ENCODE results near the gene PCDHGB2. TPM values are rescaled to one million over a fixed set of nuclear protein-coding genes. Genes with fewer than 3 reads are reported as not detected.

The PCDHGB2 gene
- total and polyA plus RNA-seq, 3 donors from 2014 or later = 1.5 to 20.4 (median 16.6) TPM

DNA sequence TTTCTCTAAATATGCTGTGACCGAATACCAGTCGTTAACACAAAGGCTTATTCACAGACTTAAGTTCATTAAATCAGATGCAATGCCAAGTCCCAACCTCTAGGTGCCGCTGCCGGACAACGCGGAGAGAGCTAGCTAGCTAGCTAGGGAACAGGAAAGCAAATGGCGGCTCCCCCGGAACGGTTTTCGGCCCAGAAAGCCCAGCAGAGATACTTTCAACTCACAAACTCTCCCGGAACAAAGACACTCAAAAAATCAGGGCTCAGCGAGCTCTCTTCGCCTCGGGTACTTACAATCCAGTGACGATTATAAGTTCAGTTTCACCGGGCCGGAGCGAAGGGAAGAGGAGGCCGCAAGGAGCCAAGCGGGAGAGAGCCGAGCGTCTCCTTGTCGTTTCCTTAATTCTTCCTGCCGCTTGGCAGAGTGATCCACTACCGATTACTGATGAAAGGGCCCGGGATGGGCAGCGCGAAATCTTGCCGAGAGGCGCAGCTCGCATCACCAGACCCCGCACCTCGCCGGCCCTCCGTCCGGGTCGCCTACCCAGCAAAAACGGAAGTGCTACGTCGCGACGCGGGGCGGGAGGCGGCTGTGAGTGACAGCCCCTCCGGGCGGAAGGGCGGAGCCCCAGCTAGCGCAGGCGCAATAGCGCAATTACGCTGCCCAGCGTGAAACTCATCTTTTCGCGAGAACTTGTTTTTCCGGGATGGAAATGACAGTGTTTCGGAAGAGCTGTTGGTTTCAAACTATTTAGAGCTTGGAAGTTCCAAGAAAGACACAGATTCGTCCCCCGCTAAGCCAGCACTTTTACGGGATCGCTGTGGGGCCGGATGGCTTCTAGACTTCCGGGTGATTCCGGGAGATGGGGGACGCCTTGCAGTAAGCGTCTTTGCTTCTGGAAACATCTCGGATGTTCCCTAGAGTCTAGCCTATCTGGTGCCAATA, 39.3 kb upstream of the PCDHGB2 start, which contains the start of gene TAF7:
TSS of gene TAF7 (minus strand) at position 560 of the 945 bp plus-strand sequence. CDS start 740 bp downstream, outside the sequence.
- no peaks in the 10 kb centered on the region for H3K27me3 ChIP-seq
- no peaks in the 10 kb centered on the region for H3K4me1 ChIP-seq
- TF ChIP-seq, protein P1, sequence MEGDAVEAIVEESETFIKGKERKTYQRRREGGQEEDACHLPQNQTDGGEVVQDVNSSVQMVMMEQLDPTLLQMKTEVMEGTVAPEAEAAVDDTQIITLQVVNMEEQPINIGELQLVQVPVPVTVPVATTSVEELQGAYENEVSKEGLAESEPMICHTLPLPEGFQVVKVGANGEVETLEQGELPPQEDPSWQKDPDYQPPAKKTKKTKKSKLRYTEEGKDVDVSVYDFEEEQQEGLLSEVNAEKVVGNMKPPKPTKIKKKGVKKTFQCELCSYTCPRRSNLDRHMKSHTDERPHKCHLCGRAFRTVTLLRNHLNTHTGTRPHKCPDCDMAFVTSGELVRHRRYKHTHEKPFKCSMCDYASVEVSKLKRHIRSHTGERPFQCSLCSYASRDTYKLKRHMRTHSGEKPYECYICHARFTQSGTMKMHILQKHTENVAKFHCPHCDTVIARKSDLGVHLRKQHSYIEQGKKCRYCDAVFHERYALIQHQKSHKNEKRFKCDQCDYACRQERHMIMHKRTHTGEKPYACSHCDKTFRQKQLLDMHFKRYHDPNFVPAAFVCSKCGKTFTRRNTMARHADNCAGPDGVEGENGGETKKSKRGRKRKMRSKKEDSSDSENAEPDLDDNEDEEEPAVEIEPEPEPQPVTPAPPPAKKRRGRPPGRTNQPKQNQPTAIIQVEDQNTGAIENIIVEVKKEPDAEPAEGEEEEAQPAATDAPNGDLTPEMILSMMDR (IDR thresholded peaks at IDR 0.05) = peak; percentile 77 to 89 (median 88)
- TF ChIP-seq POLR2A (IDR thresholded peaks at IDR 0.05) = peak; percentile 94
- no peaks in the 10 kb centered on the region for H3K36me3 ChIP-seq (ENCODE audit: low read depth, missing control alignments)
- H3K4me3 ChIP-seq = peak within 1 kb of the TSS; percentile 84 to 91
- WGBS, 2 donors = 1 to 2% methylated on average over 33 to 67 of the region's 67 CpGs
- H3K9me3 ChIP-seq = no peaks in the 10 kb centered on the region
- peak; percentile 95 for DNase-seq
- peak within 1 kb of the TSS; percentile 97 to 99 for H3K27ac ChIP-seq
- intact Hi-C loops (cut with DNase I; ENCODE audit: low total_unique reads) = no loop called here

DNA sequence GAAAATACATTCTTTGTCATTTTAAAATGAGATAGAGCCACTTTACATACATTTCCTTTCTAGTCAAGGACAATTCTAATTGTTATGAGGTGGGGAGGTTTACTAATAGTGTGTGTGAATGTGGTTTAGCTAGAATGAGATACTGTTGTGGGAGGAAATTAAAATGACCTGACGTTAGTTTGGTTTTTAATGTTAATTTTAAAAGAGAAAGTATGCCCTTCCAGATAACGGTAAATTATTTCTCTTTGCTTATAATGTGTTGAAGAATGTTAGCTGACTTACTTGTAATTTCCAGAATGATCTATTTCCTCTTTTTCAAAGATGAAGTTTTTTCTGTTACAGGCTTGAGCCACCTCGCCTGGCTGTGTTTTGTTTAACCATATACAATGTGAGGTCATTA, 37.5 kb upstream of the PCDHGB2 start:
- H3K4me1 ChIP-seq = no peaks in the 10 kb centered on the region
- TF ChIP-seq POLR2A (IDR thresholded peaks at IDR 0.05) = no peak
- TF ChIP-seq, protein P1 (IDR thresholded peaks at IDR 0.05) = no peak
- no peak overlapping the region for H3K4me3 ChIP-seq
- H3K36me3 ChIP-seq (ENCODE audit: low read depth, missing control alignments) = no peaks in the 10 kb centered on the region
- no peak overlapping the region for H3K27ac ChIP-seq
- H3K9me3 ChIP-seq = no peaks in the 10 kb centered on the region
- WGBS, 2 donors = 80 to 89% methylated on average over 3 of the region's 3 CpGs
- H3K27me3 ChIP-seq = no peaks in the 10 kb centered on the region
- DNase-seq = no peak
- intact Hi-C loops (cut with DNase I; ENCODE audit: low total_unique reads) = no loop called here

DNA sequence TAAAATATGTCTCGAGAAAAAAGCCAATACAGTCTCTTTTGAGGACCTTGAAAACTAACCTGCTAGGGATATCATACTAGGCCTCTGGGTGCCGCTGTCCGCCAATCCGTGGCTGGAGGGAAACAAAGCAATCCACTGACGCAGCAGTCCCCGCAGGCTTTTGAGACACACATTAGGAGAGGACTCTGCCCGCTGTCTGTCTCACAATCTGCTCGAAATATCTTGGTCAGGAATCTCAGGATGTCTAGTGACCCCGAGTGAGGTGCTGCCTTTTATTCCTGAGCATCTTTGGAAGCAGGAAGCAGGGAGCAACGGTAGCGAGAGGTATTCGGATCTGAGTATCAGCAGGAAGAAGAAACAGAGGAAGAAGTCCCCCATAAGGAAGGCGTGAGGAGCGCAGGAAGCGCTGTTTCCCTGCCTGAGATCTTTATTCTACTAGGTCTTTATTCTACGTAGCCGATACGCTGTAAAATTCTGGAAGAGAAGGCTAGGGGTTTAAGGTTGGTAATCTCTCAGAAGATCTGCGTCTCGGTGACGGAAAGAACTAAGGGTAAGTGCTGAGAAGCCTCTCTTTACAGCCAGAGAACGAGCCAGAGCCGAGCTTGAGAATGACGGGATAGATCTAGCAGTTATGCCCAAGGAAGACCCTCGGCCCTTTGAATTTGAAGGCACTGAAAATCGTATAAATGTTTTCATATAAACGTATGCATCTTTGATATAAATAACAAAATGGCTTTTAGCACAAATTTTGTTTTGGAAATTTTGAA, 33.5 kb upstream of the PCDHGB2 start:
- TF ChIP-seq, protein P1 (IDR thresholded peaks at IDR 0.05) = peak; percentile 39 to 45 (median 40)
- TF ChIP-seq POLR2A (IDR thresholded peaks at IDR 0.05) = no peak
- Histone ChIP-seq H3K36me3 (ENCODE audit: low read depth, missing control alignments) (no peaks in the 10 kb centered on the region), H3K27me3 (no peaks in the 10 kb centered on the region), H3K4me1 (no peaks in the 10 kb centered on the region), H3K27ac (peak overlapping the region; percentile 72 to 73), H3K4me3 (peak overlapping the region; percentile 38 to 52), H3K9me3 (no peaks in the 10 kb centered on the region)
- 9 to 13% methylated on average over 27 of the region's 27 CpGs for WGBS, 2 donors
- DNase-seq = peak; percentile 88
- intact Hi-C loops (cut with DNase I; ENCODE audit: low total_unique reads) = no loop called here

DNA sequence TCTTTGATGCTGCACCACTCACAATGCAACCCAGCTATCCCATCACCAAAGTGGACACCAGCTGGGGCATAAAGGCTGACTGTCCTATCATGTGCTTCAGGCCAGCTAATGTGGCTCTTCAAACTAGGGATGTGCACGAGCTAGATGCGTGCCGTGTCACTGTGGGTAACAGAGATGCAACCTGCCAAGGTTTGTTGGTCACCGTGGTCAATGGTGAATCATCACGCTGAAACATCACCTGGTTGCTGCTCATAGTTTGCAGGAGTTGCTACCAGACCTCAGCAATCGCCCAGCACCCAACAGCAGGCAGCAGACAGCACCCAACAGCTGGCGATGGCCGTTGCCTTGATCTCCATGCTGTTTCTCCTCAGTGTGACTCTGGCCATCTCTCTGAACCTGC, 31.6 kb upstream of the PCDHGB2 start:
- no peaks in the 10 kb centered on the region for H3K27me3 ChIP-seq
- no peaks in the 10 kb centered on the region for H3K9me3 ChIP-seq
- no peaks in the 10 kb centered on the region for H3K36me3 ChIP-seq (ENCODE audit: low read depth, missing control alignments)
- no peak overlapping the region for H3K27ac ChIP-seq
- H3K4me3 ChIP-seq = no peak overlapping the region
- TF ChIP-seq, protein P1 (IDR thresholded peaks at IDR 0.05) = no peak
- TF ChIP-seq POLR2A (IDR thresholded peaks at IDR 0.05) = no peak
- intact Hi-C loops (cut with DNase I; ENCODE audit: low total_unique reads) = no loop called here
- 79 to 80% methylated on average over 1 to 8 of the region's 8 CpGs for WGBS, 2 donors
- no peak for DNase-seq
- H3K4me1 ChIP-seq = no peaks in the 10 kb centered on the region
